ENCODE results near the gene SBK3. TPM values are rescaled to one million over a fixed set of nuclear protein-coding genes. Genes with fewer than 3 reads are reported as not detected.
"Not testable (repeated sequence)": the region's sequence is repeated elsewhere in the genome, so short reads cannot be mapped to it uniquely, and the experiment has no call there.

Gene SBK3
- total RNA-seq, 2 experiments from 2014 or later = not detected

DNA sequence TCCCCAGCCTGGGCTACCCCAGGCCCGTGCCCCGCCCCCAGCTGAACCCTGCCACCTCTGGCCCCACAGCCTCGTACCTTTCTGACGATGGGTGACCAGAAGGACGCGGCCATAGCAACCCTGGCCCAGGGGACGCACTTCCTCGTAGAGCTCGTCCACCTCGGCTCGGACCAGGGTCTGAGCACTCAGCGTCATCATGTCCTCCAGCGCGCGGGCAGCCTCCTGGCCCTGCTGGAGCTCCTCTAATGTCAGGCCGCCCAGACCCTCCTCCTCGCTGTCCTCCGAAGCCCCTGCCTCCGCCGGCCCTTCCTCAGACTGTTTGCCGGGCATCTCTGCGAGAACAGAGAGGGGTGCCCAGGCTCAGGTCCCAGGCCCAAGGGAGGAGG lies 9.4 kb downstream of the SBK3 start:
- no peaks in the 10 kb centered on the region for H3K9me3 Mint-ChIP-seq
- H3K4me3 Mint-ChIP-seq = no peak overlapping the region
- no peaks in the 10 kb centered on the region for H3K36me3 Mint-ChIP-seq
- DNase-seq = no peak
- no peak overlapping the region for H3K27ac Mint-ChIP-seq
- intact Hi-C loops (cut with micrococcal nuclease) = no loop called here
- no peaks in the 10 kb centered on the region for H3K4me1 Mint-ChIP-seq (ENCODE audit: low read depth)
- H3K27me3 Mint-ChIP-seq = no peaks in the 10 kb centered on the region
- POLR2A ChIA-PET = no interaction called here
- CTCF ChIA-PET = no interaction called here

DNA sequence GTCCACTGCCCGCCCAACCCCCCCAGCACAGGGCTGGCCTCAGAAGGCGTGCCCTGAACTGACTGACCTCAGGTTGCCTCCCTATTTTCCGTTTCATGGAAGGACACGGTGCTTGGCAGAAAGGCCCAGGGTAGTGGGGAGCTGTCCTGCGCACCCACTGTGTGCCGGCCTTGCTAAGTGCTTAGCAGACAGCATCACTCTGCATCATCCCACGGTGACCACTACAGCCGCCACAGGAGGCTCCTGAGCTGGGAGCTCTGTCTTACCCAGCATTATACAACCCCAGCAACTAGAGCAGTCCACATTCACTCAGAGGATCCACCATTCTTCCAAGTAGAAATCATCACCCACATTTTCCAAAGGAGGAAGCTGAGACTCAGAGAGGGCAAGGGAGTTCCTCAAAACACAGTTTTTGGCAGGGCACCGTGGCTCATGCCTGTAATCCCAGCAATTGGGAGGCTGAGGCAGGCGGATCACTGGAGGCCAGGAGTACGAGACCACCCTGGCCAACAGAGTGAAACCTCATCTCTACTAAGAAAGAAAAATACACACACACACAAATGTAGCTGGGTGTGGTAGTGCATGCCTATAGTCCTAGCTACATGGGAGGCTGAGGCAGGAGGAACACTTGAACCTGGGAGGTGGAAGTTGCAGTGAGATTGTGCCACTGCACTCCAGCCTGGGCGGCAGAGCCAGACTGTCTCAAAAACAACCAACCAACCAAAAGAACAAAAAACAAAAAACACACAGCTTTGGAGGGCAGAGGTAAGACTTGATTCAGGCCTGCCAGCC lies 10.0 kb downstream of the SBK3 start:
- ChIA-PET CTCF (no interaction called here), POLR2A (no interaction called here)

GRCh38 chr19:55534280-55534679 lies 11.1 kb downstream of the SBK3 start:
- H3K4me3 Mint-ChIP-seq; H3K27me3 Mint-ChIP-seq; H3K36me3 Mint-ChIP-seq; intact Hi-C loops (cut with micrococcal nuclease); POLR2A ChIA-PET; H3K4me1 Mint-ChIP-seq (ENCODE audit: low read depth); CTCF ChIA-PET; DNase-seq; H3K27ac Mint-ChIP-seq; H3K9me3 Mint-ChIP-seq: not testable (repeated sequence)

More for the DNA sequence above, 10.0 kb downstream of the SBK3 start:
- Mint-ChIP-seq H3K4me3 (no peak overlapping the region), H3K36me3 (no peaks in the 10 kb centered on the region), H3K4me1 (ENCODE audit: low read depth) (no peaks in the 10 kb centered on the region), H3K27me3 (no peaks in the 10 kb centered on the region), H3K9me3 (no peaks in the 10 kb centered on the region), H3K27ac (no peak overlapping the region)
- no peak for DNase-seq
- intact Hi-C loops (cut with micrococcal nuclease) = no loop called here

DNA sequence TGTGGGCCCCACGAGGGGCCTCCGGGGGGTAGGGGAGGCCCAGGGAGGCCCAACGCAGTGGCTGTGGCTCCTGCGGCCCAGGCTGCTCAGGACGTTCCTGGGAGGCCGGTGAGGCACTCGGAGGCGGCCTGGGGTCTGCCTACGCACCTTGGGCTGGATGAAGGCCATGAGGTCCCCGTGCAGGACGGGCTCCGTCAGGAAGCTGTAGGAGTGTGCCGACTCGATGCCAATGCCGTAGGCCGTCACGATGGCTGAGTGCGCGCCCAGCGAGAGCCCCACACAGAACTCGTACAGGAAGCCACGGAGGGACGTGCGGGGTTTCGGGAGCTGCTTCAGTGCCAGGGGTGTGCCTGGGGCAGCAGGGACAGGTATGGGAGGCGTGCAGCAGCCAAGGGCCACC lies 14.3 kb downstream of the SBK3 start:
- Mint-ChIP-seq H3K4me1 (ENCODE audit: low read depth) (no peaks in the 10 kb centered on the region), H3K27me3 (no peaks in the 10 kb centered on the region), H3K36me3 (no peaks in the 10 kb centered on the region), H3K4me3 (no peak overlapping the region), H3K9me3 (no peaks in the 10 kb centered on the region), H3K27ac (no peak overlapping the region)
- intact Hi-C loops (cut with micrococcal nuclease) = no loop called here
- ChIA-PET CTCF (interaction anchor here (1.1 kb wide), 1 partner anchor 16 kb away, joined by 3 read pairs; no protein-coding TSS in a partner anchor), POLR2A (no interaction called here)
- no peak for DNase-seq

DNA sequence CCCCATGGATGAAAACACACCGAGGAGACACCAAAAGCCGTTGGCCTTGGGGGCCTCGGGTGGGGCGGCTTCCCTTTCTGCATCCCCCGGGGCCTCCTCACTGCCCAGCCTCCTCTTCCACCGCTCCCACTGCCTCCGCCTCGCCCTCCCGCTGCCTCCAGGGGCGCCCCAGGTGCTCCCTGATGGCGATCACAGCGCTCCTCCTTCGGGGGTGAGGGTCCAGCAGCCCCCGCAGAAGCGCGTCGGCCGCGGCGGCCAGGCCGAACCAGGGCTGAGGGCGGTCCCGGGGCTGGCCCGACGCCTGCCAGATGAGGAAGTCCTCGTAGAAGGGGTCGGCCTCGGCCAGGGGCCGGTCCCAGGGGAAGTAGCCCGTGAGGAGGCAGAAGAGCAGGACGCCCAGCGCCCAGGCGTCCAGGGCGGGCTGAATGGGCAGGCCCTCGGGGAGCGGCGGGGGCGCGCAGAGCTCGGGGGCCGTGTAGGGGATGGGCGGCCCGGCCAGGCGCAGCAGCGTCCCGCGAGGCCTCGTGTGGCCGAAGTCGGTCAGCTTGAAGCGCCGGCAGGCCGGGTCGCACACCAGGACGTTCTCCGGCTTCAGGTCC lies 15.6 kb downstream of the SBK3 start:
- ChIA-PET CTCF (no interaction called here), POLR2A (no interaction called here)
- Mint-ChIP-seq H3K4me1 (ENCODE audit: low read depth) (no peaks in the 10 kb centered on the region), H3K9me3 (no peaks in the 10 kb centered on the region), H3K27ac (no peak overlapping the region), H3K4me3 (no peak overlapping the region), H3K36me3 (no peaks in the 10 kb centered on the region), H3K27me3 (no peaks in the 10 kb centered on the region)
- no peak for DNase-seq
- intact Hi-C loops (cut with micrococcal nuclease) = no loop called here

DNA sequence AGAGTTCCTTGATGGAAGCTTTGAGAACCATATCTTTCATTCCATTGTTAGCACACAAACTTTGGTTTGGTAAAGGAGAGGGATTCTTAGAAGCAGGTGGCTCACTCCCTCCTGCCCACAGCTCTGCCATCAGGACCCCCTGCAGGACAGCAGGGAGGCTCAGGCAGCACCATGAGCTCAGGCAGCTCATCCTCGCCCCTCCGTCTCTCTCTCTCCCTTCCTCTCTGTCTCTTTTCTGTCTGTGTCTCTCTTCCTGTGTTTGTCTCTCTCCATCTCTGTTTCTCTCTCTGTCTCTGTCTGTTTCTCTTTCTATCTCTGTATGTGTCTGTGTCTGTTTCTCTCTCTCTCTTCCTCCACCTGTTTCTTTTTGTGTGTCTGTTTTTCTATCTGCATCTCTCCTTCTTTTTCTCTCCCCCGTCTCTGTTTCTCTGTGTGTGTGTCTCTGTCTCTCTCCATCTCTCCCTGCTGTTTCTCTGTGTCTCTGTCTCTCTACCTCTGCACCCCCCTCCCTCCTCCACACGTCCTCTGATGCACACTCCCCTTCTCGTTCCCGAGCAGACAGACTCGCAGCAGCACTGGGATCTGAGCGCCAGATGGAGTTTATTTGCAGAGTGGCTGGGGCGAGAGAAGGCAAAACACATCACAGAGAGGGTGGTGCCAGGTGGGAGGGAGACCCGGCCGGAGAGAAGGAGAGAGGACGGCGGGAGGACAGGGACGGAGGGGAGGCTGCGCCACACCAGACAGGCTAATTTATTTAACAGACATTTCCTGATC lies 17.1 kb downstream of the SBK3 start:
- Mint-ChIP-seq H3K27me3 (no peaks in the 10 kb centered on the region), H3K27ac (no peak overlapping the region), H3K9me3 (no peaks in the 10 kb centered on the region), H3K4me3 (no peak overlapping the region), H3K36me3 (no peaks in the 10 kb centered on the region), H3K4me1 (ENCODE audit: low read depth) (no peaks in the 10 kb centered on the region)
- ChIA-PET POLR2A (no interaction called here), CTCF (no interaction called here)
- intact Hi-C loops (cut with micrococcal nuclease) = no loop called here
- DNase-seq = no peak

GRCh38 chr19:55527197-55528029 lies 17.9 kb downstream of the SBK3 start:
- no peaks in the 10 kb centered on the region for H3K36me3 Mint-ChIP-seq
- no peak for DNase-seq
- H3K27me3 Mint-ChIP-seq = no peaks in the 10 kb centered on the region
- no peaks in the 10 kb centered on the region for H3K4me1 Mint-ChIP-seq (ENCODE audit: low read depth)
- POLR2A ChIA-PET = no interaction called here
- intact Hi-C loops (cut with micrococcal nuclease) = no loop called here
- no peak overlapping the region for H3K4me3 Mint-ChIP-seq
- CTCF ChIA-PET = no interaction called here
- no peaks in the 10 kb centered on the region for H3K9me3 Mint-ChIP-seq
- no peak overlapping the region for H3K27ac Mint-ChIP-seq

DNA sequence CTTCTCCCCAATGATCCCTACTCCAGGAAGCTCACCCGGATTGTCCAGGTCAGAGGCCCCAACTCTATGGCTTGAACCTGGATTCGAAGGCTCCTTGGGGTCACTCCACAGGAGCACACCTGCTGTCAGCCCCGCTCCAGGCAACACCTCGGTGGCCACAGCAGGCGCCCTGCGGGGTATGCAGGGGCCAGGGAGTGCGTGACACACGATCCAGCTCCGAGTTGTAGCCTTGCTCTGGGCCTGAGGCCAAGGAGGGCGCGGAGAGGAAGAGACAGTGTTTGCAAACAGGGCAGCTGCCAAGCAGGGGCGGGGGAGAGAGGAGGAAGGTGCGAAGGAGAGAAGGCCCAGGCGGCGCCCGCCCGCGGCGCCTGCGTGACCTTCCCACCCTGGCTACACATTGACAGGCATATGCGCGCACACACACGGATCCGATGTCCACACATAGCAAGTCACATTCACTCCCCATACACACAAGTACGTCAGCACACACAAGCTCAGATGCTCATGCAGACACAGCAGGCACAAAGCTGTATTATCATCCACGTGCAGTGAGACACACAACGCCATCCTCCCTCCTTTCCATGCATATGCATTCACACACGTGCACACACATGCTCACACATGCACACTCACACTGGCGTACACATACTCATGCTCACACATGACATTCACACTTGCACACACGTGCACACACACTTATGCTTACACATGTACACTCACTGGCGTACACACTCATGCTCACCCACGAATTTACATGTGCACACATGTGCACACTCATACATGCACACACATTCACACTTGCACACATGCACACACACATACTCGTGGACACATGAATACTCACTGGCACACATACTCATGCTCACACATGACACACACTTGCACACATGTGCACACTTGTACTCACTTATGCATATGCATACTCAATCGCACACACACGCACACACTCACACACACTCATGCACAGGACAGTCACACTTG lies 18.8 kb downstream of the SBK3 start:
- POLR2A ChIA-PET = no interaction called here
- DNase-seq = no peak
- H3K4me1 Mint-ChIP-seq (ENCODE audit: low read depth) = no peaks in the 10 kb centered on the region
- H3K36me3 Mint-ChIP-seq = no peaks in the 10 kb centered on the region
- no peak overlapping the region for H3K4me3 Mint-ChIP-seq
- H3K27ac Mint-ChIP-seq = no peak overlapping the region
- intact Hi-C loops (cut with micrococcal nuclease) = no loop called here
- CTCF ChIA-PET = no interaction called here
- no peaks in the 10 kb centered on the region for H3K9me3 Mint-ChIP-seq
- H3K27me3 Mint-ChIP-seq = no peaks in the 10 kb centered on the region

DNA sequence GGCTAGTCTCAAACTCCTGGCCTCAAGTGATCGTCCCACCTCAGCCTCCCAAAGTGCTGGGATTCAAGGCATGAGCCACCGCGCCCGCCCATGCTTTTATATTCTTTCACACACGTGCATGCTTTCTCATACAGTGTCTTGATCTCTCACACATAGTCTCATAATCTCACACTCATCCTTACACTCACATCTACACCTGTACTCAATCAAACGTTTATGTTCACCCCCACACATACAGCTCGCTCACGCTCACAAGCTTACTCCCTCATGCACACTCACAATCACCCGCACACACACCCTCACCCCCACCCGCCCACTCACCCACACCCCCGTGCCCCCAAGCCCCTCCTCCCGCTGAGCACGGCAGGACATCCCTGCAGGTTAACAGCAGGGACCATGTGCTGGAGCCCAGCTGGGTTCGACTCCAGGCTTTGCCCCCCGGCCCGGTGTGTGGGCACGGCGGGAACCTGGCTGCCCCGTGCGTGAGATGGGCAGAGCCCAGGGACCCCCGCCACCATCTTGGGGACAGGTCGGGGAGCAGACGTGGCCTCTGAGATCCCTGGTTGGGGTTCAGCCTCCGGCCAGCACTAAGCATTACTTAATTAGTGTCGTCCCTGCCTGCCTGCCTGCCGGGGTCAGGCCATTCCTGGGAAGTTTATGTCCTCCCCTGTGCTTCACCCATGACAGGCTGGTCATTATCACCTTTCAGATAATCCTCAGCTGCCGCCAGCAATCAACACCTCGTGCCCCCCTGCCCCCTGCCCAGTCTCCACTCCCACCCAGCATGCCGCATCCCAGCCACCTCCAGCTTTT lies 19.8 kb downstream of the SBK3 start:
- H3K36me3 Mint-ChIP-seq = no peaks in the 10 kb centered on the region
- H3K4me1 Mint-ChIP-seq (ENCODE audit: low read depth) = no peaks in the 10 kb centered on the region
- ChIA-PET POLR2A (no interaction called here), CTCF (interaction anchor here (1.8 kb wide), 1 partner anchor 22 kb away, joined by 4 read pairs; no protein-coding TSS in a partner anchor)
- no peaks in the 10 kb centered on the region for H3K27me3 Mint-ChIP-seq
- no peaks in the 10 kb centered on the region for H3K9me3 Mint-ChIP-seq
- H3K27ac Mint-ChIP-seq = no peak overlapping the region
- intact Hi-C loops (cut with micrococcal nuclease) = no loop called here
- H3K4me3 Mint-ChIP-seq = no peak overlapping the region
- no peak for DNase-seq

DNA sequence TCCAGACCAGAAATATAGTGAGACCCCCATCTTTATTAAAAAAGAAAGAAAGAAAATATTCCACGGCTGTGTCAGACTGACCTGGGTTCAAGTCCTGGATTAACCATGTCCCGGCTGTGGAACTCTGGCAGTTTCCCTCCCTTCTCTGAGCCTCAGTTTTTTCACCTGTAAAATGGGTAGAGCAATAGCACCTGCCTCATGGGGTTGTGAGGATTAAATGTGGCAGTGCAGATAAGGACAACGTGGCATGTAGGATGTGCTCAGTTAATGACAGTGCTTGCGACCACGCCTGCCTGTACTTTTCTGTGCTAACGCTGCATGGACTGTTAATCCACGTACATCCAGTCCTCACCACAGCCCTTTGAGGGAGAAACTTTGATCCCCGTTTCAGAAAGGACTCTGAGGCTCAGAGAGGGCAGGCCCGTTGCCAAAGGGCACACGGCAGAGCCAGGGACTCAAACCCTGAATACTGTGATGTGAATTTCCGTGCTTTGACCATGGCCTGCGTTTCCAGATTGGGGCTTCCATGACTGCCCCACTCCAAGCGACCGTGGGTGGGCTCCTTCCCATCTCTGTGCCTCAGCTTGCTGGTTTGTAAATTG lies 24.6 kb downstream of the SBK3 start:
- intact Hi-C loops (cut with micrococcal nuclease) = no loop called here
- no peaks in the 10 kb centered on the region for H3K9me3 Mint-ChIP-seq
- no peaks in the 10 kb centered on the region for H3K36me3 Mint-ChIP-seq
- ChIA-PET POLR2A (no interaction called here), CTCF (interaction anchor here (1.1 to 1.2 kb wide), 2 partner anchors 17 to 111 kb away, joined by 3 to 11 read pairs; no protein-coding TSS in a partner anchor)
- peaks cover 3% of the 10 kb centered on the region for H3K4me1 Mint-ChIP-seq (ENCODE audit: low read depth)
- no peak for DNase-seq
- H3K4me3 Mint-ChIP-seq = no peak overlapping the region
- H3K27me3 Mint-ChIP-seq = no peaks in the 10 kb centered on the region
- no peak overlapping the region for H3K27ac Mint-ChIP-seq
